Measurements from ENCODE around the gene RAB11FIP5.

RAB11FIP5 gene

GRCh38 chr2:73063909-73064875 is 48.6 kb downstream of the RAB11FIP5 start:
- POLR2A ChIA-PET: interaction anchor here (0.6 kb wide), 1 partner anchor 29 kb away, joined by 13 read pairs; no protein-coding TSS in a partner anchor
- CTCF ChIA-PET: interaction anchor here (0.9 to 2.7 kb wide), 5 partner anchors 11 to 113 kb away, joined by 3 to 9 read pairs (median 4); no protein-coding TSS in a partner anchor
- no peak for DNase-seq (ENCODE audit: extremely low spot score)

GRCh38 chr2:73063472-73063871 is 49.3 kb downstream of the RAB11FIP5 start:
- DNase-seq (ENCODE audit: extremely low spot score): no peak
- ChIA-PET POLR2A (no interaction called here), CTCF (interaction anchor here (0.9 to 2.7 kb wide), 4 partner anchors 10 to 114 kb away, joined by 3 to 9 read pairs (median 4); no protein-coding TSS in a partner anchor)
- no peak for TF ChIP-seq CTCF (IDR thresholded peaks at IDR 0.05; ENCODE audit: control extremely low read depth, extremely low read depth, low read depth, missing control alignments)

More at GRCh38 chr2:73063909-73064875, 48.6 kb downstream of the RAB11FIP5 start:
- TF ChIP-seq CTCF (IDR thresholded peaks at IDR 0.05; ENCODE audit: control extremely low read depth, extremely low read depth, low read depth, missing control alignments): no peak

- no peak for TF ChIP-seq CTCF (IDR thresholded peaks at IDR 0.05; ENCODE audit: control extremely low read depth, extremely low read depth, low read depth, missing control alignments)
- POLR2A ChIA-PET: no interaction called here
- no peak for DNase-seq (ENCODE audit: extremely low spot score)
- CTCF ChIA-PET: interaction anchor here (1.1 kb wide), 1 partner anchor 164 kb away, joined by 3 read pairs; no protein-coding TSS in a partner anchor
These were observed 53.6 kb downstream of the RAB11FIP5 start for GRCh38 chr2:73059106-73059505.

- DNase-seq (ENCODE audit: extremely low spot score): no peak
- CTCF ChIA-PET: no interaction called here
- no peak for TF ChIP-seq CTCF (IDR thresholded peaks at IDR 0.05; ENCODE audit: control extremely low read depth, extremely low read depth, low read depth, missing control alignments)
- POLR2A ChIA-PET: no interaction called here
These were observed 57.8 kb downstream of the RAB11FIP5 start for GRCh38 chr2:73054980-73055379.

GRCh38 chr2:73053316-73054114 is 59.2 kb downstream of the RAB11FIP5 start:
- ChIA-PET CTCF (interaction anchor here (1.2 kb wide), 1 partner anchor 10 kb away, joined by 4 read pairs; no protein-coding TSS in a partner anchor), POLR2A (no interaction called here)

More at GRCh38 chr2:73053316-73054114, 59.2 kb downstream of the RAB11FIP5 start:
- DNase-seq (ENCODE audit: extremely low spot score): no peak
- no peak for TF ChIP-seq CTCF (IDR thresholded peaks at IDR 0.05; ENCODE audit: control extremely low read depth, extremely low read depth, low read depth, missing control alignments)
